GM18909 (cell line): ENCODE results near the gene PDLIM7.

Source experiments
- ATAC-seq: cut with Tn5 transposase; IDR thresholded peaks from one replicate; pipeline ENCODE4 v1.9.1; 2021; ENCODE audit warnings: mild to moderate bottlenecking; ENCODE audit not compliant: unreplicated experiment, poor library complexity

Gene PDLIM7

DNA sequence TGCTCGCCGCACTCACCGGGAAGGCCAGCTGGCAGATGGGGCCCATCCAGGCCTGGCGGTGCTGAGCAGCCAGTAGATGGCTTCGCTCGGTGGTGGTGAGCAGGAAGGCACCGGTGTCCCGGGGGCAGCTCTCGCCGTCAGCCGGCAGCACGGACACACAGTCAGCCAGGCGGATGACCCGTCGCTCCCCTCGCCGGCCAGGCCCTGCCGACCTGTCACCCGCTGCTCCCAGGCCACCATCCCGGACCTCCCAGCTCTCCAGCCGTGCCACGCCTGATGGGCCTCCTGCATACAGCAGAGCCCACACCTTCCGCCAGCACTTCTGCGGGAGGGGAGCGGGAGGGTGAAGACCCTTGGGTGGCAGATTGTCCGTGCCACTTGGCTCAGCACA lies 10.8 kb upstream of the PDLIM7 start:
- ATAC-seq, result no peak

DNA sequence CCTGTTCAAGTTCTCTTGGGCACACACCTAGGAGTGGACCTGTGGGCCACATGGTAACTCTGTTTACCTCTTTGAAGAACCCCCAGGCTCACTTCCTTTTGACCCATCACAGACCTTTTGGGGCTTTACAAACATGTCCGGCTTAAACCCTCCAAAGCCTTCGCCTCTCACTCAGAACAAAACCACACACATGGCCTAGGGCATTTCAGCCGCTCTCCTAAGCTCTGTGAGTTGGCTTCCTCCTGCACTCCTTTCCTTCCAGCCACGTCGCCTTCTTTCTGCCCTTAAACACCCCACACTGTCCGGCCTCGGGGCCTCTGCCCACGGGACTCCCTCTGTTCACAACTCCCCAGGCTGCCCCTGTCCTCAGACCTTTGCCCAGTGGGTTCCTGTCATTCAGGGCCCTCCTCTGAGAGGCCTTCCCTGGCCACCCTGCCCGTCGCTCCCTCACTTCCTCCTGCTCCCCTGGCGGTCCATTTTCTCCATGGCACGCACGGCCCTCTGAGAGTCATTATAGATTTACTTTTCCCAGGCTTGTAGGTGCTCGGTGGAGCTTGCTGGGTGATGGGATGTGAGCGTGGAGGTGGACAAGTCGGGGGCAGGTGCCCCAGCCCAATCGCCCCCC lies 10.3 kb upstream of the PDLIM7 start:
- no peak for ATAC-seq

DNA sequence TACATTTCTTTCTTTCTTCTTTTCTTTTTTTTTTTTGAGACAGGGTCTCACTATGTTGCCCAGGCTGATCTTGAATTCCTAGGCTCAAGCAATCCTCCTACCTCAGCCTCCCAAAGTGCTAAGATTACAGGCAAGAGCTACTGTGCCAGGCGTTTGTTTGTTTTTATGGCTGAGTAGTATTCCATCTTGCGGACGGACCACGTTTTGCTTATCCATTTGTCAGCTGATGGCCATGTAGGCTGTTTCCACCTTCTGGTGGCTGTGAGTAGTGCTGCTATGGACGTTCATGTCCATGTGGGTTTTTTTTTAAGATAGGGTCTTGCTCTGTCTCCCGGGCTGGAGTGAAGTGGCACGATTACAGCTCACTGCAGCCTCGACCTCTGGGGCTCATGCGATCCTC lies 9.8 kb upstream of the PDLIM7 start:
- no peak for ATAC-seq

DNA sequence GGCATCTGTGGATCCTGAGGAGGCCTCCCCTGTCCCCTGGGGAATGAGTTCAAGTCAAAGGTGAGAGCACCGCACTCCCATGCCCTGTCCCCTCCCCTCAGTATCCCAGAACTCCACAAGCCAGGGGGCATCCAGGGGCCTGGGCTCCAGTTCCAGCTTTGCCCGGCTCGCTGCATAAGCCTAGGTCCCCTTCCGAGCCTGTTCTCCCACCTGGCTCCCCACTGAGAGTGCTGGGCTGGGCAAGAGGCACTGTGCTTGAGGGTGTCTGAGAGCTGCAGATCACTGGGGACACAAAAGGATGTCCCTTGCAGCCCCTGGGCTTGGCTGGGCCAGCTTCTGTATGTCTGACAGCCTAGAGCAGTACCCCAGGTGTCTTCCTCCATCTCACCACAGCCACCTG lies 7.7 kb upstream of the PDLIM7 start:
- no peak for ATAC-seq

DNA sequence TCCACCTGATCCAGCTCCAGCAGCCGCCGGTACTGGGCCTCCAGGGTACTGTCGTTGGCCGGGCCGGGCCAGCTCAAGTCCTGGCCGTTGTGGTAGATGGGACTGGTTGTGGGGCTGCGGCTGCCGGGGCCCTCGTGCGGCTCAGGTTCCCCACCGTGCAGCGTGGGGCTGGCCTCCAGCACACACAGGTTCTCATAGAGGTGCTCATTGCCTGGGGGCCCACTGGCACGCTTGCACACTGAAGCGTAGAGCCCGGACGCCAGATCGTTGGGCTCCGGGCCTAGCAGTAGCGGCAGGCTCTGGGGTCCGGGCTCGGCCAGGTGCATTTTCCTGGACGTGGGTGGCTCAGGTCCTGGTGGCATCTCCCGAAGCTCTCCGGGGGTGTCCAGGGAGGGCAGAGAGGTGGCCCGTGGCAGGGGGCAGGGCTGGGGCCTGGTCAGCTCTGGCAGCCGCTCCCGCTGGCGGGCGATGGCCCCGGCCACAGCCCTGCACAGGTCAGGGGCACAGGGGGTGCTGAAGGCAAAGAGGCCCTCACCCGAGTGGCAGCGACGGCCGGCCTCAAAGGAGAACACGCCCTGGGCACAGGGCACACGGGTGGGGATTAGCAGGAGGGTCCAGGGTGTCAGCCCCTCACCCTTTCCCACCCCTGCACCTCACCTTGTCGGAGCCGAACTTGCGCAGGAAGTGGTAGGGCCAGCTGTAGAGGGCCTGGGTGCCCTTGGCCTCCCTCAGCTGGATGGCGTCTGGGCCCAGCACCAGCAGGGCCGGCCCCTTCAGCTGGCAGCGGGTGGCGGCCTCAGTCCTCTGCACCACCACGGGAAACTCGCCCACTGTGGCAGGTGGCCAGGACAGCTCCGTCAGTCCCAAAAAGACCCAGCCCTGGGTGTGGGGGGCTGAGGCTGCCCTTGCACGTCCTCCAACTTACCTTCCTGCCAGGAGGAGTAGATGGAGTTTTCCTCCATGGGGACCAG lies 7.0 kb upstream of the PDLIM7 start:
- no peak for ATAC-seq

DNA sequence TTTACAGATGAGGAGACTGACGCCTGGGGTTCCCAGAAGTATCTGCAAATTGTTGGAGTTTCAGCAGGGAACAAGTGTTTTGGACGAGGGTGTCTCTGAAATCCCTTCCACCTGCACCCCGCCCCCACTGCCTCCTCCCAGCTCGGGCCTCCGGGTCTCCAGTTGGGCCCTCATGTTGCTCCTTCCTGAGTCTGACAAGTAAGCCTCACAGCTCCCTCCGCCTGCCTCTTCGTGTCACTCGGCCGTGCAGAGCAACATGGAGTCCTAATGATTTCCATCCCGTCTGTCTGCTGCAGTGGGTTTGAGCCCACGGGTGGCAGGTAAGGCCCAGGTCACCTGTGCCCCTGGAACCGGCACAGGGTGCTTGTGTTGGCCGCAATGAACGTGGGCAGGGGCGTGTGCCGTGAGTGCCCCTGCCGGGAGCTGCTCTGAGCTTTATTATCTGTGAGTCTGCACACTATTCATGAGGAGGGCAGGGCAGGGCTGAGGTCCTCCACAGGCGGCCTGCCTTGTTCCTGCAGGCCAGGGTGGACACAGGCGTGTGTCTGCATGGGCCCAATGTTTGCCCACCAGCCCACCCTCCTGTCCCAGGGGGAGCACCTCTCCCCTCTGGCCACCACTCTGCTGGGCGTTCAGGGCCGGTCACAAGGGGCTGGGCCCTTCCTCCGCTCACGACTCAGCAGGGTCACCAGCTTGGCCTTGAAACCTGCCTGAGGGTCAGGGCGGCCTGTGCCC lies 6.1 kb upstream of the PDLIM7 start:
- no peak for ATAC-seq

DNA sequence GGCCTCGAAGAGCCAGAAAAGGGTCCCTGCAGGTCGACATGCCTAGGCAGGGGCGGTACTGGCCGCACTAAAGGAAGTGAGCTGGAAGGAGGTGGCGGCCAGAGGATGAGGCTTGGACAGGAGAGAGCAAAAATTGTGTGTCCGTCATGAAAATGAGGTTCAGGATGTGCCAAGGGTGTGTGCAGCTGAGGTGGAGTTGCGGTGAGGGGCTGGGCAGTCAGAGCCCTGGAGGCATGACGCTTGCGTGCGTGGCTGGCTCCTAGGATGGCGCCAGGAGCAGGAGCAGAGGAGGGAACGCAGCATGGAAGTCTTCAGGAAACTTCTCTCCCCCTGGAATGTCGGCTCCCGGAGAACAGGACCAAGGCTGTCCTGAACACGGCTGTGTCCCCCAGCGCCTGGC lies 5.5 kb upstream of the PDLIM7 start:
- no peak for ATAC-seq

DNA sequence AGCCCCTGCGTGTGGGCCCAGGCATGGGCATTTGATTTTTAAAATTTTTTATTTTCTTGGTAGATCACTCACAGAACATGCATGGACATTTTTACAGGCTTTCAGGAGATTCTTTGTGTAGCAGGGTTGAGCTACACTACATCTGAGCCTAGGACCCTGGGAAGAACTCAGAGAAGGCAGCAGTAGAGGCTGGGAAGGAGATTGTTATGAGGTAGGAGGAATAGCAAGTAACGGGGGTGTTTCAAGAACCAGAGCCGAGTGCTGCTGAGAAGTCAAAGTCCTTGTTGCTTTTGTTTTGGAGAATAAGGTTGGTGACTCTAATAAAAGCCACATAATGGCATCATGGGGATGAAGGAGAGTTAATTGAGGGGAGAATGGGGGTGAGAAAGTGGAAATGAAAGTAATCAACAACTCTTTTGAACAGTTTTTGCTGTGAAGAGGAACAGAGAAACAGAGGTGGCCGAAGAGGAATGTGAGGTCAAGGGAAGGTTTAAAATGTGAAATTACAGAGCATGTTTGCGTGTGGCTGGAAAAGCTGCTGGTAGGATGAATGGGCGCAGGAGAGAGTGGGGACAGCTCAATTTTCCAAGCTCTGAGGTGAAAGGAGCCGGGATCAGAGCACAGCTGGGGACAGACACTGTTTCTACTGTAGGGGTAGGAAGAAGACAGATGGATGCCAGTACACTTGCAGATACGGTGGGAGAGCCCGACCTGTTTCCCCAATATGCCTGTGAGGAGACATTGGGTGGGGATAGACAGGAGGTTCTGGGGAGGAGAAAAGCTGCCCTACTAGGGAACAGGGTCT lies 4.7 kb upstream of the PDLIM7 start:
- no peak for ATAC-seq

DNA sequence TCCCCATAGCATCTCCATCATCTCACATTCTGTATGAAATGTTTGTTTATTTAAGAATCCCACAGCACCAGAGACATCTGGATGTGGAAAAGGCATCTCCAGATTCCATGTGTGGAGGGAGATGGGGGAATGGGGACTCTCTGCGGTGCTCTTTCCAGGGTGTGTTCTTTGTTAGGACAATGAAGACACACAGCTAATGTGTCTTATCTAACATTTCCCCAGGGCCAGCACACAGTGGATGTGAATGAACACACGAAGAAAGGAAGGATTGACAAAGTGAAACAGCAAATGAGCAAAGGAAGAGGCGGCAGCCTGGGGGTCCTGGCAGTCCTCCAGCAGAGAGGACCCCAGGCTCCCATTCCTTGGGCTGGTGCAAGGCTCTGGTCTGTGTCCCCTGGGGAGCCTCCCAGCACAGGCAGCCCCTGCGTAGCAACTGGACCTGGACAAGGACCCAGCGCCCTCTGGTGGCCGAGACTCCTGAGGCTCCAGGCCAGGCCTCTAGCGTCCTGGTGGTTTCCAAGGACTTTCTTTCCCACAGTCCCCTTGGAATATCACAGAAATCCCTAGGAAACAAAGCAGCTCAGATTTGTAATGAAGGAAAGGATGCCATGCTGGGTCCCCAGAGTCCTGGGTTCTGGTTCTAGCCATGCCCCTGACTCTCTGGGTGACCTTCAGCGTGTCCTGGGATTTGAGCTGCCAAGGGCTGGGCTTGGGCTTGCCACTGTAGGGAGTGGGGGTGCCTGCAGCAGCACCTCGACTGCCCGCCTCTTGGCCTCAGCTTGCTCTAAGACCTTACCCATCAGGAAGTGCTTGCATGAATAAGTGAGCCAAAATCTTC lies 3.5 kb upstream of the PDLIM7 start:
- no peak for ATAC-seq

DNA sequence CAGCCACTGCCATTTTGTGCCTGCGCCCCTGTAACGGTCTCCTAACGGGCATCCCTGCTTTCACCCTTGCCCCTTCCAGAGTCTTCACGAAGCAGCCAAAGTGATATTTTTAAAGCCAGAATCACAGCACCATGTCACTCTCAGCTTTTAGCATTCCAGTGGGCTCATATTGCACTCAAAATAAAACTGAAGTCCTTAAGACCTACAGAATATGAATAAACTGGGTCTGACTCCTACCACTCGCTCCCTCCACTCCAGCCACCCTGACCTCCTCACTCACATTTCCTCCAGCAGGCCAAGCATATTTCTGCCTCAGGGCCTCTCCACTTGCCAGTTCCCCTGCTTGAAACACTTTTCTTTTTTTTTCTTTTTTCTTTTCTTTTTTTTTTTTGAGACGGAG lies 2.4 kb upstream of the PDLIM7 start:
- no peak for ATAC-seq

DNA sequence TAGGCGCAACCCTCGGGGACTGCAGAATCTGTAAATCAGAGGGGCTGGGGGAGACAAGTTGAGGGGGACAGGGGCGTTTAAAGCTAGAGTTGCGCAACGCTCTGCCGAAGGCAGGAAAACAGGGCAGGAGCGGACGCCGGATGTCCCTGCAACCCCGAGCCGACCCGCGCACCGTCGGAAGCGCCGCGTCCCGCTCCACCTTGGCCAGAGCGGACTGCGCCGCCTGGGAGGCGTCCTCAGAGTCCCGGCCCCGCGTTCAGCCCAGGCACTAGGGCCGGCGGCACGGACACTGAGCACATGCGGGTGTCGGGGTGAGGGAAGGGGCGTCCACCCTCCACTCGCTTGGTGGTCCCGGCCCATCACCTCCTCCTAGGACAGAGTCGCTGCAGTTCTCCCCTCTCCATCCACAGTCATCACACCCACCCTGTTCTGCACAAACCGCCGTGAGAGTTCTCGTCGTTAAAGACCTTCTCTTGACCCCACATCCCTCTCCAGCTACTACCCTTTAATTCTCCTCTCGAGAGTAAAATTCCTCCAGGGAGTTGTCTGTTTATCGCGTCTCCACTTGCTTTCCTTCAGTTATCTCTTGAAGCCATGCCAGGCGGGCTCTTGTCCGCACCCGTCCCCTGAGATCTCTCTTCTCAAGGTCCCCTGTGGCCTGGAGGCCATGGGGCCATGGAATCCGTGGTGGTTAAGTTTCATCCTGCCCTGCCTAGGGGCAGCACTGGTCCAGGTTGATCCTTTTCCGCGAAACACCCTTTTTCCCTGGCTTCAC lies 796 bp upstream of the PDLIM7 start:
- peak; percentile 1 for ATAC-seq

DNA sequence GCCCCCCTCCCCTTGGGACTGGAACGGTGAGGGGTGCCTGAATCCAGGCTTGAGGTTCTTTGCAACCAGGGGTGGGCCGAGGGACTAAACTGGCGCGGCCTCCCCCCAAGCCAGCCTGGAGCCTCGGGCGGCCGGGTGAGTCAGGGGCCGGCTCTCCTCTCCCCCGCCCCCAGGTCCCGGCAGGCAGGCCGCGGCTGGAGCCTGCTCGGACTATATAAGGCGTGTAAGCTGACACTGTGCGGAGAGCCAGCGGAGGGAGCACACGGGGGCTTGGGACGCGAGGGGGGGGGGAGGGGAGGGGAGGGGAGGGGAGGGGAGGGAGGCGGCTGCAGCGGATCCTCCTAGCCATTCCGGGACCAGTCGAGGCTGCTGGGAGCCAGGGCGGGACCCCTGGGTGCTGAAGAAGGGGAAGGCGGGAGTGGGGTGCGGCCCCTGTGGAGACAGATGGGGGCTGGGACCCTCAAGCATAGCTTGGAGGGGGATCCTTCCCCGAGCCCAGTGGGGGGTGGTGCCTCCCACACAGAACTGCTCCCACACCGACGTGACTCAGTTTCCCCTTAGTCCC lies 595 bp downstream of the PDLIM7 start:
- ATAC-seq, result no peak

DNA sequence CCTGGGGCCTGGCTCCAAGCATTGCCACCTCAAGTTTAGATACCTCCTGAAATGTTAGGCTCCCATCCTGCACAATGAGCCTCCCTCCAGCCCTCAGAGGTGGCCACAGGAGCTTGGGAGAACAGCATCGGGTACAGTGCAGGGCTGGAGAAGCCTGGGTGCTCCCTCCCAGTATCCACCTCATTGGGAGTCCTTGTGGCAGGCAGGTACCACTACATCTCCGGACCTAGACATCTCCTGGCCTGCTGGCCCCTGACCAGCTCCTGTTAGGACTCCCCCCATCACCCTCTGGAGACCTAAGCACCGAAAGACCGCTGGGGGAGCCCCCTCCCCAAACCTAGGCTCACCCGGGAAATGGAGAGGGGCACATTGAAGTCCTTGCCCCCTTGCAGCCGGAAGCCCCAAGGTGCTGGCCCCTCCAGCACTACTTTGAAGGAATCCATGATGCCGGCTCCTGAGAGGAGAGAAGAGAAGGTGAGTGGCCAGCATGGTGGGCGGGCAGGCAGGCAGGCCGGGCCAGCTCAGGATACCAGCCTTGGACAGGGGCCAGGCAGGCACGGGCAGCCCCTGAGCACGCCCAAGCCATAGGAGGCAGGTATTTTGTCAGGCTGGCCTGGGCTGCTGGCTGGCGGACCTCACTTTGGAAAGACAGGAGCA lies 1.2 kb downstream of the PDLIM7 start:
- ATAC-seq, result no peak

DNA sequence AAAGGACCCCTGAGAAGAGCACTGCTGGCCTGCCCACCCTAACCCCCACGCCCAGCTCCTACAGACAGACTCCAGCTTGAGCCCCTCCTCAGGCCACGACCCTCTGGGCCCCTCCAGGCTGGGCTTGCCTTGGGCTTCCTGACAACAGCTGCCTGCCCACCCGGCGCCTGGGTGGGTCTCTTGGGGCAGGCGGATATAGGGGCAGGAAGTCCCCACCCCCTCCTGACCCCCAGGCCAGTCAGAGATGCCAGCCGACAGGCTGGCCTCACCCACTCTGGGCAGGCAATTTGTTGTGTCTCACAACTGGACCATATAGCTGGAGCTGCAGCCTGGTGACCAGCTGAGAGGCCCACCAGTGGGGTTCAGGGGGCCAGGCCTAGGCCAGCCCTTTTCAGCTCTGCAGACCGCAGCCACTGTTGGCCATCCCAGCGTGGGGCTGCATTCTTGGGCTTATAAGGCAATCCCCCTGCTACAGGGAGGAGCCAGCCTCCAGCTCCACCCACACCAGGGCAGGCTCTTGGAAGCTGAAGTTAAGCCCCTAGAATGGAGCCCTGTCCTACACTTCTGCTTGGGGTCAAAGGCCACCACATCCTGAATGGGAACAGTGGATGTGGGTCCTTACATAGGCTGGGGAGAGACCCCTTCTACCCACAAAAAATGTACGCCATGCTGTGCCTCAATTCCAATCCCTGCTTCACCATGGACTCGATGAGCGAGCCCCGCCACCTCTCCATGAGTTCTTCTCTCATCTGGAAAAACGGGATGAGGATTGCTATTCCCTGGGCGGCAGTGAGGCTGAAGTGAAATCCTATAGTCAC lies 2.0 kb downstream of the PDLIM7 start:
- no peak for ATAC-seq

DNA sequence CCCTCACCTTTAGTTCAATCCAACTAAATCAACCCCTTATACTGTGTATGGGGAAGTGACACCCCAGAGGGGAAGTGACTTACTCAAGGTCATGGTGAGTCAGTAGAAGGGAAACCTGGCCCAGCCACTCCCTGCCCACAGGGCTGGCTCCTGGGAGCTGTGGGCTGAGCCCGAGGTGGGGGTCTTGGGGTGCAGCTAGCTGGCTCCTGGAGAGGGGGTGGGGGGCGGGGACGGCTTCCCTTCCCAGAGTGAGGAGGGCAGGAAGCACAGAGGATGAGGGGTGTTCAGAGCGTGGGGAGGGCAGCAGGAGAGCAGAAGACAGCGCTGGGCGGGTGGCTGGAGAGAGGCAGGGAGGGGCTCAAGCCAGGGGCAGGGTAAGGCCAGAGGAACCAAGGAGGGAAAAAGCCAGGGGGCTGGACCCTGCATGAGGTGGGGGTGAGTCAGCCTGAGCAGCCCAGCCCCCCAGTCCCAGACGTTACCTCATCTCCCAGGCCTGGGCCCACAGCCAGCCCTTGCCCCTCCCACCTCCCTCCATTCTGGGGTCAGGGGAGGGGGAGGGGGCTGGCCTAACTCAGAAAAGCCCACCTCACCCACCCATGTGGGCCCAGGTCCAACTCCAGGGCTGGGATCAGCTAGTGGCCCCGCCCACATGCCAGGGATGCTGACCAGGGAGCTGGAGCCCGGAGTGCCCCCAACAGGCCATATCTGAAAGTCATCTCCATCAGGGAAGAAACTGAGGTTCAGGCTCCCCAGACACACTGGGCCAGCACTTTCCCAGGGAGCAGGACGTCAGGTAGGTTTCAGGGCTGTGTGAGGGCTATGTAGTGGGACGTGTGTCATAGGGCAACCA lies 2.8 kb downstream of the PDLIM7 start:
- no peak for ATAC-seq

DNA sequence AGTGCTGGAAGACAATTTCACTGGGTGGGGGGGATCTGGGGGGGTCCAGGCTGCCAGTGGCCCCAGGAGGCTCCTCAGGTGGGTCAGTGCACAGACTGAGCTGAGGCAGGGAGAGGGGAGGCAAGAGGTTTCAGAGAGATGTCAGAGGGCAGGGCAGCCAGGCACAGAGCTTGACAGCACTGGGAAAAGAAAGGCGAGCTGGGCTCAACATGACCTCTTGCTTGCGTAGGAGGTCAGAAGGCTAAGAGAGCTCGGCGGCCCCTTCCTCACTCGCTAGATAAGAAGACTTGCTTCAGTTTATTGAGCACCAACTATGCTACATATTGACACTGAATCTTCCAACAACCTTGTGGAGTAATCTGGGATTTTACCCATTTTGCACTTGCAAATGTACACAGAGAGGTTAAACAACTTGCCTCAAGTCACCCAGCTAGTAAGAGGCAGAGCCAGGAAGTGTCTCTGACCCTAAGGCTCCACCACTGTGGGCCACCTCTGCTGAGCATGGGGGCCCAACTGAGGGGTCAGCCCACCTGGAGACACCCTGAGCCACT lies 3.5 kb downstream of the PDLIM7 start:
- no peak for ATAC-seq
